ENCODE data around the gene GNA15.
A peak's percentile ranks its signal among the peaks of the same experiment; 100 is the strongest.
"Not testable (repeated sequence)": the region's sequence is repeated elsewhere in the genome, so short reads cannot be mapped to it uniquely, and the experiment has no call there.

GNA15 gene

DNA sequence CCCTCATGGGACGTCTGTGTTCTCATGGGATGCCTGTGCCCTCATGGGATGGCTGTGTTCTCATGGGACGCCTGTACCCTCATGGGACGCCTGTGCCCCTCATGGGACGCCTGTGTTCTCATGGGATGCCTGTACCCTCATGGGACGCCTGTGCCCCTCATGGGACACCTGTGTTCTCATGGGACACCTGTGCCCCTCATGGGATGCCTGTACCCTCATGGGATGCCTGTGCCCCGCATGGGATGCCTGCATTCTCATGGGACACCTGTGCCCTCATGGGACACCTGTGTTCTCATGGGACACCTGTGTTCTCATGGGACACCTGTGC lies 36.8 kb downstream of the GNA15 start:
- not testable (repeated sequence) for H3K27ac ChIP-seq (ENCODE audit: low read depth, low read length); H3K9ac ChIP-seq (ENCODE audit: low read length); H3K9me3 ChIP-seq (ENCODE audit: low read length); H3K36me3 ChIP-seq (ENCODE audit: insufficient read depth, low read length); H3K4me1 ChIP-seq (ENCODE audit: insufficient read depth, low read length); H3K4me3 ChIP-seq (ENCODE audit: low read depth in 1 of 2, low read length in 2 of 2); H3K27me3 ChIP-seq (ENCODE audit: control insufficient read depth in 1 of 2, insufficient read depth in 2 of 2, low read length in 2 of 2)

DNA sequence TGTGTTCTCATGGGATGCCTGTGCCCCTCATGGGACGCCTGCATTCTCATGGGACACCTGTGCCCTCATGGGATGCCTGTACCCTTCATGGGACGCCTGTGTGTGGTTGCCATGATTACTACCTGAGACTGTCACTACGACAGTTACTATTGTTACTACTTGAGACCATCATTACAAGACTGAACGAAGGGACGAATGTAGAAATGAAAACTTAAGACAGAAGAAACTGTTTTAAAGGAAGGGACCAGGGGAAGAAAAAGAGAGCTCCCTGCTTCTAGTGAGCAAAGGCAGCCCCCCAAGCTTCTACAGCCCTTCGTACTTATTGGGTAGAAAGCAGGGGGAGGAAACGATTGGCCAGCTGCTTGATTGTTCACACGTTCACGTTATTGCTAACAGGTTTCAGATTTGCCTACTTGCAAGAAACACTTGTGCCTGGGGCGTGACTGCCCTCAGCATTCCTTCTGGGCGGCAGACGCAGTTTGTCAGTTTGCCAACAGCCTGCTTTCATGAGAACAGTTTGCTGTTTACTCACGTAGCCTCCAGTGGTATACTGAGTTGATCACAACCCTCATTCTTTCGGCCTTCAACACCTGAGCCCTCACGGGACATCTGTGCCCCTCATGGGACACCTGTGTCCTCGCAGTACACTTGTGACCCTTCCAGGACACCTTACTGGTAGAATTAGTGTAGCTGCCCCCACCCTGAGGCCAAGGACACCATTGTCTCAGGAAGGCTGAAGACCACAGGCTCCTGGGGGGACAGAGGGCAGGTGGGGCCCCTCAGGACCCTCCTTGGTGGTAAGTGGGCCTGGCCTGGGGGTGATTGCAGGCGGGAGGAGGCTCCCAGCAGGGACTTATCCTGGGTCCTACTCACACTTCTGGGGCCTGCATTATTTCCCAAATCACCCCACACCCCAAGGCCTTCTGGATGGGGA lies 40.2 kb downstream of the GNA15 start:
- Histone ChIP-seq H3K9me3 (ENCODE audit: low read length) (no peaks in the 10 kb centered on the region), H3K27ac (ENCODE audit: low read depth, low read length) (no peak overlapping the region), H3K4me3 (ENCODE audit: low read depth in 1 of 2, low read length in 2 of 2) (no peak overlapping the region), H3K9ac (ENCODE audit: low read length) (no peak overlapping the region), H3K27me3 (ENCODE audit: control insufficient read depth in 1 of 2, insufficient read depth in 2 of 2, low read length in 2 of 2) (no peaks in the 10 kb centered on the region), H3K36me3 (ENCODE audit: insufficient read depth, low read length) (no peaks in the 10 kb centered on the region), H3K4me1 (ENCODE audit: insufficient read depth, low read length) (no peaks in the 10 kb centered on the region)

DNA sequence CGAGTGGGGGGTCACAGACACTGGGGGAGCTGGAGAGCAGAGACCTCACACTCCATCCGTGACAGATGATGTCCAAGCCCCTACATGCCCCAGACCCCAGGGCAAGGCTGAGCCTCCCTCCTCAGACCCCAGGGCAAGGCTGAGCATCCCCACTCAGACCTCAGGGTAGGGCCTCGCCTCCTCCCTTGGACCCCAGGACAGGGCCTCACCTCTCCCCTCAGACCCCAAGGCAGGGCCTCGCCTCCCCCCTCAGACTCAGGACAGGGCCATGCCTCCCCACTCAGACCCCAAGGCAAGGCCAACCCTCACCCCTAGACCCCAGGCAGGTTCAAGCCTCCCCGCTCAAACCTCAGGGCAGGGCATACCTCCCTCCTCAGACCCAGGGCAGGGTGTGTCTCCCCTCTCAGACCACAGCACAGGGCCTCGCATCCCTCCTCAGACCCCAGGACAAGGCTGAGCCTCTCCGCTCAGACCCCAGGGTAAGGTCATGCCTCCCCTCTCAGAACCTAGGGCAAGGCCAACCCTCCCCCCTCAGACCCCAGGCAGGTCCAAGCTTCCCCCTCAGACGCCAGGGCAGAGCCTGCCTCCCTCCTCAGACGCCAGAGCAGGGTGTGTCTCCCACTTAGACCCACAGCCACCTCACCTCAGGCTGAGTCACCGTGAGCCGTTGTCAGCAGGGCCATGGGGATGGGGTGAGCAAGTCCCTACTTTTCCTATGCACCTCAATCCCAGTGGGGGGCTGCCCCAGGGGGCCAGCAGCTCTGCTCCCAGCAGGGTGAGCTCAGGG lies 41.1 kb downstream of the GNA15 start:
- Histone ChIP-seq H3K27ac (ENCODE audit: low read depth, low read length) (no peak overlapping the region), H3K9ac (ENCODE audit: low read length) (no peak overlapping the region), H3K36me3 (ENCODE audit: insufficient read depth, low read length) (no peaks in the 10 kb centered on the region)

DNA sequence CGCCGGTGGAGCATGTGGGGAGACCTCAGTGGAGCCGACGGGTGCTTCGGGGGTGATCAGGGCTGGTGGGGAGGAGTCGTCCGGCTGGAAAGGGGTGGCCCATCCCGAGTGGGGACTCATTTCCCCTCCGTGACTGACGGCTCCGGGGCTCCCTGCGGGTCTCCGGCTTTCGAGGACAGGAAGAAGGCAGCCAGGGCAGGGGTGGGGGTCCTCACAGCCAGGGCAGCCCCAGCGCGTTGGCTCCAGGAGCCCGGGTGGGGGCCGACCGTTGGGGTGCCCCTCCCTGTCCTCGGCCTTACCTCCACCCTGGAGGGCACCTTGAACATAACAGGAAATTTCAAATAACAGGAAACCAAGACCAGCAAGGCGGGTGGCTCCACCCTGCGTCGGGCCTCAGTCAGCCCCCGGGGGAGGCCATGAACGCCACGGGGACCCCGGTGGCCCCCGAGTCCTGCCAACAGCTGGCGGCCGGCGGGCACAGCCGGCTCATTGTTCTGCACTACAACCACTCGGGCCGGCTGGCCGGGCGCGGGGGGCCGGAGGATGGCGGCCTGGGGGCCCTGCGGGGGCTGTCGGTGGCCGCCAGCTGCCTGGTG lies 42.6 kb downstream of the GNA15 start, which contains the start of gene S1PR4:
S1PR4 (plus strand) TSS at position 393 of the 596 bp plus-strand sequence; CDS start at position 417, 24 bp downstream.
- Histone ChIP-seq H3K27ac (ENCODE audit: low read depth, low read length) (no peak within 1 kb of the TSS), H3K4me1 (ENCODE audit: insufficient read depth, low read length) (no peaks in the 10 kb centered on the region), H3K4me3 (ENCODE audit: low read depth in 1 of 2, low read length in 2 of 2) (no peak within 1 kb of the TSS), H3K27me3 (ENCODE audit: control insufficient read depth in 1 of 2, insufficient read depth in 2 of 2, low read length in 2 of 2) (no peaks in the 10 kb centered on the region), H3K9me3 (ENCODE audit: low read length) (no peaks in the 10 kb centered on the region), H3K36me3 (ENCODE audit: insufficient read depth, low read length) (no peaks in the 10 kb centered on the region), H3K9ac (ENCODE audit: low read length) (no peak within 1 kb of the TSS)

More for the DNA sequence above, 41.1 kb downstream of the GNA15 start:
- H3K4me3 ChIP-seq (ENCODE audit: low read depth in 1 of 2, low read length in 2 of 2), result no peak overlapping the region
- no peaks in the 10 kb centered on the region for H3K27me3 ChIP-seq (ENCODE audit: control insufficient read depth in 1 of 2, insufficient read depth in 2 of 2, low read length in 2 of 2)
- no peaks in the 10 kb centered on the region for H3K9me3 ChIP-seq (ENCODE audit: low read length)
- no peaks in the 10 kb centered on the region for H3K4me1 ChIP-seq (ENCODE audit: insufficient read depth, low read length)

DNA sequence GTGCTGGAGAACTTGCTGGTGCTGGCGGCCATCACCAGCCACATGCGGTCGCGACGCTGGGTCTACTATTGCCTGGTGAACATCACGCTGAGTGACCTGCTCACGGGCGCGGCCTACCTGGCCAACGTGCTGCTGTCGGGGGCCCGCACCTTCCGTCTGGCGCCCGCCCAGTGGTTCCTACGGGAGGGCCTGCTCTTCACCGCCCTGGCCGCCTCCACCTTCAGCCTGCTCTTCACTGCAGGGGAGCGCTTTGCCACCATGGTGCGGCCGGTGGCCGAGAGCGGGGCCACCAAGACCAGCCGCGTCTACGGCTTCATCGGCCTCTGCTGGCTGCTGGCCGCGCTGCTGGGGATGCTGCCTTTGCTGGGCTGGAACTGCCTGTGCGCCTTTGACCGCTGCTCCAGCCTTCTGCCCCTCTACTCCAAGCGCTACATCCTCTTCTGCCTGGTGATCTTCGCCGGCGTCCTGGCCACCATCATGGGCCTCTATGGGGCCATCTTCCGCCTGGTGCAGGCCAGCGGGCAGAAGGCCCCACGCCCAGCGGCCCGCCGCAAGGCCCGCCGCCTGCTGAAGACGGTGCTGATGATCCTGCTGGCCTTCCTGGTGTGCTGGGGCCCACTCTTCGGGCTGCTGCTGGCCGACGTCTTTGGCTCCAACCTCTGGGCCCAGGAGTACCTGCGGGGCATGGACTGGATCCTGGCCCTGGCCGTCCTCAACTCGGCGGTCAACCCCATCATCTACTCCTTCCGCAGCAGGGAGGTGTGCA lies 43.3 kb downstream of the GNA15 start:
- no peaks in the 10 kb centered on the region for H3K4me1 ChIP-seq (ENCODE audit: insufficient read depth, low read length)
- no peaks in the 10 kb centered on the region for H3K9me3 ChIP-seq (ENCODE audit: low read length)
- no peak overlapping the region for H3K9ac ChIP-seq (ENCODE audit: low read length)
- no peak overlapping the region for H3K4me3 ChIP-seq (ENCODE audit: low read depth in 1 of 2, low read length in 2 of 2)
- H3K36me3 ChIP-seq (ENCODE audit: insufficient read depth, low read length), result no peaks in the 10 kb centered on the region
- no peaks in the 10 kb centered on the region for H3K27me3 ChIP-seq (ENCODE audit: control insufficient read depth in 1 of 2, insufficient read depth in 2 of 2, low read length in 2 of 2)
- no peak overlapping the region for H3K27ac ChIP-seq (ENCODE audit: low read depth, low read length)

DNA sequence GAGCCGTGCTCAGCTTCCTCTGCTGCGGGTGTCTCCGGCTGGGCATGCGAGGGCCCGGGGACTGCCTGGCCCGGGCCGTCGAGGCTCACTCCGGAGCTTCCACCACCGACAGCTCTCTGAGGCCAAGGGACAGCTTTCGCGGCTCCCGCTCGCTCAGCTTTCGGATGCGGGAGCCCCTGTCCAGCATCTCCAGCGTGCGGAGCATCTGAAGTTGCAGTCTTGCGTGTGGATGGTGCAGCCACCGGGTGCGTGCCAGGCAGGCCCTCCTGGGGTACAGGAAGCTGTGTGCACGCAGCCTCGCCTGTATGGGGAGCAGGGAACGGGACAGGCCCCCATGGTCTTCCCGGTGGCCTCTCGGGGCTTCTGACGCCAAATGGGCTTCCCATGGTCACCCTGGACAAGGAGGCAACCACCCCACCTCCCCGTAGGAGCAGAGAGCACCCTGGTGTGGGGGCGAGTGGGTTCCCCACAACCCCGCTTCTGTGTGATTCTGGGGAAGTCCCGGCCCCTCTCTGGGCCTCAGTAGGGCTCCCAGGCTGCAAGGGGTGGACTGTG lies 44.0 kb downstream of the GNA15 start:
- H3K9ac ChIP-seq (ENCODE audit: low read length), result no peak overlapping the region
- no peaks in the 10 kb centered on the region for H3K9me3 ChIP-seq (ENCODE audit: low read length)
- H3K36me3 ChIP-seq (ENCODE audit: insufficient read depth, low read length), result no peaks in the 10 kb centered on the region
- H3K4me3 ChIP-seq (ENCODE audit: low read depth in 1 of 2, low read length in 2 of 2), result no peak overlapping the region
- no peaks in the 10 kb centered on the region for H3K27me3 ChIP-seq (ENCODE audit: control insufficient read depth in 1 of 2, insufficient read depth in 2 of 2, low read length in 2 of 2)
- H3K4me1 ChIP-seq (ENCODE audit: insufficient read depth, low read length), result peaks cover 1% of the 10 kb centered on the region
- H3K27ac ChIP-seq (ENCODE audit: low read depth, low read length), result no peak overlapping the region

DNA sequence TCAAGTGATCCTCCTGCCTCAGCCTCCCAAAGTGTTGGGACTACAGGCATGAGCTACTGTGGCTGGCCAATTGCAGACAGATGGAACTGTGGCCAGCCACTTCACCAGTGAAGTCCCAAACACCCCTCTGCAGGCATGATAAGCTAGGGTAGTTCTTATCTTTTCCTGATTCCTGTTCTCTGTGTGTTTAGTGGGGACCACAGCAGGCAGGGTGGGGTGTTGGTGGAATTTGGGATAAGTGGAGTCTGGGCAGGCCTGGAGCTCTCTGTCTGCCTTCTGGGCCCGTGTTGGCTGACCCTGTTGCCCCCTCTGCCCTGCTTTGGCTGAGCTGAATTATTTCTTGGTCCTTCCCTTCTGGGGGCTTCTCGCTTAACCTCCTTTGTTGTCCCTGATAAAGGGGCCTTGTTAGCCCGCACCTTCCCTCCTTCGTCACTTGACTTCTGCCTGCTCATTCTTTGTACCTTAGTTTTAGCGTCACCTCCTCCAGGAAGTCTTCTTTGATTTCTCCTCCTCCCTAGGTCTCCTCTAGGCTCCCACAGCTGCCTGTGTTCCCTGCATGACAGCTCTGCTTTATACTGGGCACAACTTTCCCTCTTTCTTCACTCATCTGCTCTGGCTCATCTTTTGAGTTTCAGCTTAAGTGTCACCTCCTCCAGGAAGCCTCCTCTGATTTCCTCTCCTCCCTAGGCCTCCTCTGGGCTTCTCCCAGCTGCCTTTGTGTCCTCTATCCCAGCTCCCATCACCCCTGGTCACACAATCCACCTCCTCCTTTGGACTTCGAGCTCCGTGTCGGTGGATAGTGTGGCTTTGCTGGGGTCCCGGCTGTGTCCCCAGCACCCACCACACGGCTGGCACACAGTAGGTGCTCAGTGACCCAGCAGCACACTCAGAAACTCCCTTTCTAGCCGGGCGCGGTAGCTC lies 48.1 kb downstream of the GNA15 start:
- Histone ChIP-seq H3K9ac (ENCODE audit: low read length) (no peak overlapping the region), H3K27me3 (ENCODE audit: control insufficient read depth in 1 of 2, insufficient read depth in 2 of 2, low read length in 2 of 2) (no peaks in the 10 kb centered on the region), H3K9me3 (ENCODE audit: low read length) (no peaks in the 10 kb centered on the region), H3K4me1 (ENCODE audit: insufficient read depth, low read length) (peaks cover 20% of the 10 kb centered on the region), H3K27ac (ENCODE audit: low read depth, low read length) (no peak overlapping the region), H3K36me3 (ENCODE audit: insufficient read depth, low read length) (no peaks in the 10 kb centered on the region), H3K4me3 (ENCODE audit: low read depth in 1 of 2, low read length in 2 of 2) (no peak overlapping the region)

DNA sequence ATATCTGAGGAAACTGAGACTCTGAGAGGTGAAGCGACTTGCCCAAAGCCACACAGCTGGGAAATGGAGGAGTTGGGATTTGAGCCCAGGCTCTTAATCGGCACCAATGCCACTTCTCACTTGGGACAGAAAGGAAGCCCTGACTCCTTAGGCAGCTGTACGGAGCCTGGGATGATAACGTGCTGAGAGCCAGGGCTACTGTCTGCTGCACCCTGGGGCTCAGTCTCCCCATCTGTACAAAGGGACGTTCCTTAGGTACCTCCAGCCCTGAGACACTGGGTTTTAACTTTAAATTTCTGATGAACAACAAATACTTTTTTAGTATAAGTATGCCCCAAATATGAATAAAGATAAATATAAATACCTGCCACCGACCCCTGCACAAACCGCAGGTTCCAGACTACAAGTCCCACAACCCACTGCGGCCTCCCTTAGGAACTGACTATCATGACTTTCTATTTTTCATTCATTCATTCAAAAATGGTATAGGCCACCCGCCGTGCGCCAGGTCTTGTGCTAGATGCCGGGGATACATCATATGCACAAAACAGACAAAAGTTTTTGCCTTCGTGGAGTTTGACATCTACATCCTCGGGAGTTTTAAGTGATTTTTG lies 49.1 kb downstream of the GNA15 start:
- Histone ChIP-seq H3K9me3 (ENCODE audit: low read length) (no peaks in the 10 kb centered on the region), H3K4me1 (ENCODE audit: insufficient read depth, low read length) (peaks cover 20% of the 10 kb centered on the region), H3K27me3 (ENCODE audit: control insufficient read depth in 1 of 2, insufficient read depth in 2 of 2, low read length in 2 of 2) (no peaks in the 10 kb centered on the region), H3K36me3 (ENCODE audit: insufficient read depth, low read length) (no peaks in the 10 kb centered on the region), H3K27ac (ENCODE audit: low read depth, low read length) (peak overlapping the region; percentile 99), H3K4me3 (ENCODE audit: low read depth in 1 of 2, low read length in 2 of 2) (peak overlapping the region; percentile 76 to 96), H3K9ac (ENCODE audit: low read length) (no peak overlapping the region)

DNA sequence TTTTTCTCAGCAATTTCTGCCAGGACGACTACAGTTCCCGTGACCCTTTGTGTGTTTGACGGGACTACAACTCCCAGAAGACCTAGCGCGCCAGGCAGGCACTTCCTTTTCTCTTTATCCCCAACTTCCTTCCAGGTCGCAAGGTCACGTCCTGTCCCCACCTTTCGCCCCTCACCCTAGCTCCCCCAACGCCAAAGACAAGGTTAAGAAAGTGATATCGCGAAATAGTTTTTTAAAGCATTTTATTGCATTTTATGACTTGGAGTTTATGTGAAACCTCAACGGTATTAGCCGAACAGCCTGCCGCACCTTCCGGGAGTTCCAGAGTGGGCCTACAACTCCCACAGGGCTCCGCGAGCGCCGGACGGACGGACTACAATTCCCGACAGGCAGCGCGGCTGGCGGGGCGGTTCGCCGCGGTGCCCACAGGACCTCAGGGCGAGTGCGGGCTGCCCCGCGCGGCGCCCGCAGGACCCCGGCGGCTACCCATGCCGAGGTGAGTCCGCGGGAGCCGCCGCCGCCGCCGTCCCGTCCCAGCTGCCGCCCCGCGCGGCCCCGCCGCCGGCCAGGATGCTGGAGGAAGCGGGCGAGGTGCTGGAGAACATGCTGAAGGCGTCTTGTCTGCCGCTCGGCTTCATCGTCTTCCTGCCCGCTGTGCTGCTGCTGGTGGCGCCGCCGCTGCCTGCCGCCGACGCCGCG lies 49.8 kb downstream of the GNA15 start, which contains the start of gene NCLN:
NCLN (plus strand) TSS at position 470 of the 699 bp plus-strand sequence; CDS start at position 571, 101 bp downstream.
- Histone ChIP-seq H3K4me1 (ENCODE audit: insufficient read depth, low read length) (peaks cover 20% of the 10 kb centered on the region), H3K27ac (ENCODE audit: low read depth, low read length) (peak within 1 kb of the TSS; percentile 99), H3K9ac (ENCODE audit: low read length) (peak within 1 kb of the TSS; percentile 25), H3K36me3 (ENCODE audit: insufficient read depth, low read length) (no peaks in the 10 kb centered on the region), H3K9me3 (ENCODE audit: low read length) (no peaks in the 10 kb centered on the region), H3K27me3 (ENCODE audit: control insufficient read depth in 1 of 2, insufficient read depth in 2 of 2, low read length in 2 of 2) (no peaks in the 10 kb centered on the region), H3K4me3 (ENCODE audit: low read depth in 1 of 2, low read length in 2 of 2) (peak within 1 kb of the TSS; percentile 76 to 96)
